H1 (cell line): Measurements from ENCODE around the gene HOXC5. TPM values are rescaled to one million over a fixed set of nuclear protein-coding genes. Genes with fewer than 3 reads are reported as not detected.
A peak's percentile ranks its signal among the peaks of the same experiment; 100 is the strongest.

Experiments used
- CTCF ChIA-PET: fragments of 300-600 bp; sonication (Branson Sonifier 250); formaldehyde crosslinking; loops from one replicate; lab custom pipeline; 2021; ENCODE audit not compliant: partially characterized antibody; lab: Charles Lee
- POLR2A ChIA-PET: fragments of 300-600 bp; sonication (Branson Sonifier 250); formaldehyde crosslinking; loops from one replicate; lab custom pipeline; 2021; ENCODE audit warnings: inconsistent platforms; ENCODE audit not compliant: partially characterized antibody; lab: Charles Lee
- DNase-seq, 2 experiments: peaks; one replicate each; pipeline versions ENCODE4 v3.0.0 to v3.0.0-alpha.2; 2010 to 2022; ENCODE audit warnings: low spot score in 2 of 2, low read depth in 1 of 2, mixed read lengths in 1 of 2
- FAIRE-seq: peaks from 2 replicates; lab custom pipeline; 2011; peaks lifted over from hg19 to GRCh38; lab: Jason Lieb, UNC
- H2AFZ ChIP-seq: 2 replicates; pipeline ENCODE4 v1.8.1; 2012; ENCODE audit warnings: low read length, inconsistent platforms
- H2AK5ac ChIP-seq: 2 replicates; pipeline ENCODE4 v1.6.1; 2013; ENCODE audit warnings: low read depth, low read length
- H2BK120ac ChIP-seq: replicated peaks from 2 replicates; pipeline ENCODE3; 2013; ENCODE audit warnings: low read depth, low read length, inconsistent platforms
- H2BK12ac ChIP-seq: 2 replicates; pipeline ENCODE4 v1.6.1; 2013; ENCODE audit warnings: low read depth, low read length
- H2BK15ac ChIP-seq: 2 replicates; pipeline ENCODE4 v1.6.1; 2013; ENCODE audit warnings: low read length
- H2BK20ac ChIP-seq: 2 replicates; pipeline ENCODE4 v1.6.1; 2013; ENCODE audit warnings: low read length
- H2BK5ac ChIP-seq: 2 replicates; pipeline ENCODE4 v1.6.1; 2013; ENCODE audit warnings: low read depth, low read length
- H3K14ac ChIP-seq: 2 replicates; pipeline ENCODE4 v1.6.1; 2013; ENCODE audit warnings: inconsistent platforms; ENCODE audit not compliant: insufficient read length
- H3K18ac ChIP-seq: 2 replicates; pipeline ENCODE4 v1.6.1; 2013; ENCODE audit warnings: low read length; ENCODE audit errors: extremely low read depth
- H3K23ac ChIP-seq: 2 replicates; pipeline ENCODE4 v1.6.1; 2013; ENCODE audit warnings: inconsistent platforms; ENCODE audit not compliant: insufficient read length
- H3K23me2 ChIP-seq: 2 replicates; pipeline ENCODE4 v1.6.1; 2013; ENCODE audit warnings: low read depth, low read length
- H3K27ac ChIP-seq: 2 replicates; pipeline ENCODE4 v1.6.1; 2011; ENCODE audit warnings: low read depth, low read length, inconsistent platforms
- H3K27me3 ChIP-seq, 4 experiments: replicated peaks in 1 of 4; 1 replicate in 1 of 4; 2 replicates in 3 of 4; pipeline versions ENCODE4 v1.6.1 to v1.8.1; 2011 to 2013; ENCODE audit warnings: low read length in 3 of 4, mild to moderate bottlenecking in 3 of 4, inconsistent platforms in 2 of 4, mixed read lengths in 2 of 4, moderate library complexity in 1 of 4; ENCODE audit not compliant: control insufficient read depth in 3 of 4, insufficient read depth in 3 of 4; ENCODE audit errors: extremely low read depth in 1 of 4
- H3K36me3 ChIP-seq, 4 experiments: 2 replicates each; pipeline versions ENCODE4 v1.6.1 to v1.8.1; 2011 to 2013; ENCODE audit warnings: mild to moderate bottlenecking in 4 of 4, low read length in 3 of 4, moderate library complexity in 2 of 4, control low read depth in 1 of 4, inconsistent platforms in 1 of 4; ENCODE audit not compliant: insufficient read depth in 4 of 4, control insufficient read depth in 2 of 4
- H3K4ac ChIP-seq: replicated peaks from 2 replicates; pipeline ENCODE3; 2013; ENCODE audit warnings: low read length, low read depth, mixed read lengths, inconsistent platforms; ENCODE audit not compliant: insufficient read length
- H3K4me1 ChIP-seq, 4 experiments: replicated peaks in 1 of 4; 1 replicate in 1 of 4; 2 replicates in 3 of 4; pipeline versions ENCODE4 v1.6.1 to v1.8.1; 2011 to 2013; ENCODE audit warnings: low read length in 3 of 4, inconsistent platforms in 2 of 4, mixed read lengths in 1 of 4; ENCODE audit not compliant: insufficient read depth in 4 of 4, control insufficient read depth in 3 of 4
- H3K4me2 ChIP-seq, 2 experiments: 2 replicates each; pipeline versions ENCODE4 v1.6.1 to v1.8.1; 2011 to 2013; ENCODE audit warnings: low read depth in 2 of 2, low read length in 2 of 2, control low read depth in 1 of 2, inconsistent platforms in 1 of 2, mild to moderate bottlenecking in 1 of 2; ENCODE audit not compliant: insufficient read depth in 1 of 2
- H3K4me3 ChIP-seq, 4 experiments: fragments of 200-600, 300-600 bp in 1 of 4; sonication (generic), shearing (Covaris generic), sonication (Bioruptor Twin) in 1 of 4; 2 replicates each; pipeline versions ENCODE4 v1.5.1 to v1.8.1; 2011 to 2016; ENCODE audit warnings: low read length in 4 of 4, low read depth in 3 of 4, control low read depth in 2 of 4, inconsistent platforms in 2 of 4, mild to moderate bottlenecking in 2 of 4, mixed read lengths in 1 of 4, moderate library complexity in 1 of 4; ENCODE audit not compliant: insufficient read depth in 2 of 4; ENCODE audit errors: extremely low read depth in 1 of 4
- H3K56ac ChIP-seq: replicated peaks from 2 replicates; pipeline ENCODE3; 2013; ENCODE audit warnings: low read depth, mild to moderate bottlenecking, mixed read lengths, low read length, inconsistent platforms; ENCODE audit not compliant: insufficient read length
- H3K79me1 ChIP-seq: 2 replicates; pipeline ENCODE4 v1.6.1; 2013; ENCODE audit warnings: low read depth, low read length, control low read depth
- H3K79me2 ChIP-seq, 2 experiments: 2 replicates each; pipeline versions ENCODE4 v1.6.1 to v1.8.1; 2012 to 2013; ENCODE audit warnings: low read length in 2 of 2, mild to moderate bottlenecking in 2 of 2, inconsistent platforms in 1 of 2; ENCODE audit not compliant: insufficient read depth in 2 of 2, control insufficient read depth in 1 of 2
- H3K9ac ChIP-seq, 4 experiments: replicated peaks in 1 of 4; 1 replicate in 1 of 4; 2 replicates in 3 of 4; pipeline versions ENCODE4 v1.6.1 to v1.8.1; 2011 to 2013; ENCODE audit warnings: low read depth in 3 of 4, low read length in 3 of 4, control low read depth in 2 of 4, mild to moderate bottlenecking in 2 of 4, moderate library complexity in 2 of 4, inconsistent platforms in 1 of 4; ENCODE audit errors: extremely low read depth in 1 of 4
- H3K9me3 ChIP-seq, 2 experiments: 2 replicates each; pipeline versions ENCODE4 v1.6.1 to v1.8.1; 2012 to 2013; ENCODE audit warnings: mild to moderate bottlenecking in 2 of 2, moderate library complexity in 2 of 2, control low read depth in 1 of 2, inconsistent platforms in 1 of 2, low read depth in 1 of 2, low read length in 1 of 2, mixed read lengths in 1 of 2; ENCODE audit not compliant: insufficient read depth in 2 of 2
- H4K20me1 ChIP-seq, 2 experiments: replicated peaks in 1 of 2; 2 replicates each; pipeline versions ENCODE3 to v1.8.1; 2011 to 2013; ENCODE audit warnings: inconsistent platforms in 2 of 2, low read length in 2 of 2, mild to moderate bottlenecking in 1 of 2; ENCODE audit not compliant: insufficient read depth in 2 of 2, control insufficient read depth in 1 of 2
- H4K5ac ChIP-seq: 2 replicates; pipeline ENCODE4 v1.6.1; 2013; ENCODE audit warnings: low read length, low read depth, mixed read lengths, inconsistent platforms; ENCODE audit not compliant: insufficient read length
- H4K8ac ChIP-seq: 2 replicates; pipeline ENCODE4 v1.8.0; 2013; ENCODE audit warnings: mild to moderate bottlenecking, moderate library complexity, low read length, inconsistent platforms; ENCODE audit not compliant: insufficient read depth; ENCODE audit errors: extremely low read depth
- H4K91ac ChIP-seq: replicated peaks from 2 replicates; pipeline ENCODE3; 2013; ENCODE audit warnings: low read length, mixed read lengths, inconsistent platforms; ENCODE audit not compliant: insufficient read length
- BCL11A ChIP-seq, 2 experiments: IDR thresholded peaks; one replicate each; pipeline ENCODE4 v1.6.1; 2011; ENCODE audit warnings: low read depth in 2 of 2, low read length in 2 of 2, mild to moderate bottlenecking in 2 of 2
- CBX5 ChIP-seq: fragments of 300-800, 300-1000 bp; sonication (generic); IDR thresholded peaks from 2 replicates; pipeline ENCODE4 v1.7.1; 2016; ENCODE audit warnings: antibody characterized with exemption, low read length, low read depth
- CBX8 ChIP-seq: fragments of 300-800, 300-1000 bp; sonication (generic); IDR thresholded peaks from 2 replicates; pipeline ENCODE4 v1.7.1; 2016; ENCODE audit warnings: low read depth, low read length, borderline replicate concordance
- EZH2 ChIP-seq: fragments of 200-600 bp; sonication (generic); IDR thresholded peaks from 2 replicates; pipeline ENCODE4 v1.7.1; 2012; ENCODE audit warnings: low read depth, mild to moderate bottlenecking, moderate library complexity, low read length, inconsistent platforms; ENCODE audit not compliant: severe bottlenecking
- RFX5 ChIP-seq: IDR thresholded peaks from 2 replicates; pipeline ENCODE4 v1.6.1; 2011; ENCODE audit warnings: low read depth, low read length, improper control_type of control experiment, borderline replicate concordance
- RNF2 ChIP-seq: fragments of 200-900, 300-1000 bp; sonication (generic); IDR thresholded peaks from 2 replicates; pipeline ENCODE4 v1.7.1; 2016; ENCODE audit warnings: borderline replicate concordance, low read depth, mild to moderate bottlenecking, antibody characterized with exemption, low read length; ENCODE audit not compliant: poor library complexity, severe bottlenecking; ENCODE audit errors: missing control alignments
- SUZ12 ChIP-seq: fragments of 200-600 bp; sonication (generic); IDR thresholded peaks from 2 replicates; pipeline ENCODE4 v1.6.1; 2012; ENCODE audit warnings: mild to moderate bottlenecking, inconsistent platforms, low read length, moderate library complexity, mixed read lengths
- WGBS, 2 experiments: shearing (Covaris generic) in 1 of 2; methylation state at CpG; one replicate each; pipeline versions ENCODE4 v1.1.6 to v1.1.7; 2013 to 2015; ENCODE audit warnings: low lambda C conversion rate in 2 of 2, mixed read lengths in 2 of 2, inconsistent platforms in 1 of 2, low coverage in 1 of 2, missing lambda C conversion rate in 1 of 2; ENCODE audit not compliant: insufficient replicate concordance in 2 of 2, insufficient coverage in 1 of 2, insufficient read length in 1 of 2; ENCODE audit errors: extremely low coverage in 1 of 2, missing lambda C conversion rate in 1 of 2; 5-methylcytosine and 5-hydroxymethylcytosine counted together
- polyA plus RNA-seq, 7 experiments: library from polyadenylated mRNA; depleted of rRNA in 3 of 7; stranded (reverse) in 5 of 7; unstranded in 2 of 7; fragments of >200 nt in 5 of 7; fragments of 200-250 nt in 2 of 7; gene quantifications; 1 replicate in 5 of 7; 2 replicates in 1 of 7; 4 replicates in 1 of 7; pipeline versions ENCODE4 v1.2.1 to v1.2.3, GENCODE V29; 2011 to 2013; ENCODE audit warnings: missing spikeins in 2 of 7, mixed read lengths in 2 of 7
- total RNA-seq: library from RNA; stranded (reverse); fragmentation: NEBNext Ultra II Directional; extraction: Animal tissue kit (Norgen Biotek cat#: 25700); gene quantifications from 2 replicates; pipeline ENCODE4 v1.2.1, GENCODE V29; 2021

Gene HOXC5
- total and polyA plus RNA-seq, 2 of the 8 experiments (the other 6 are each of a cell fraction or from before 2014, with no cell fraction given) = not detected

- no peak overlapping the region for H2BK5ac ChIP-seq
- no peaks in the 10 kb centered on the region for H3K79me1 ChIP-seq
- H3K23me2 ChIP-seq = no peaks in the 10 kb centered on the region
- H2BK12ac ChIP-seq = no peak overlapping the region
- H3K14ac ChIP-seq = no peak overlapping the region
- H4K91ac ChIP-seq = no peak overlapping the region
- no peak overlapping the region for H3K4ac ChIP-seq
- H3K9me3 ChIP-seq = no peaks in the 10 kb centered on the region; a peak in 2 of 4 replicates
- no peak overlapping the region for H2BK20ac ChIP-seq
- no peak overlapping the region for H3K27ac ChIP-seq
- H2BK15ac ChIP-seq = no peak overlapping the region
- 23% methylated on average over 8 of the region's 9 CpGs; no CpG with 5 or more reads in 1 of the 2 experiments for WGBS, 2 experiments
- H3K23ac ChIP-seq = no peak overlapping the region
- TF ChIP-seq SUZ12 = peak; percentile 91
- TF ChIP-seq CBX8 = no peak
- TF ChIP-seq EZH2 = peak; percentile 82
- TF ChIP-seq CBX5 = no peak
- no peak for TF ChIP-seq RFX5
- no peak for TF ChIP-seq BCL11A (IDR thresholded peaks at IDR 0.05; ENCODE audit: low read depth in 2 of 2, low read length in 2 of 2)
- peak; percentile 51 for TF ChIP-seq RNF2
- TF ChIP-seq, all 59 proteins: peak for 3
- H3K4me1 ChIP-seq = no peaks in the 10 kb centered on the region; a peak in 2 of 7 replicates
- CTCF ChIA-PET = interaction anchor here (0.8 to 20.0 kb wide), 10 partner anchors 8 to 169 kb away, joined by 3 to 339 read pairs (median 4); partner anchors contain the start of gene SMUG1
- no peak overlapping the region for H3K4me2 ChIP-seq
- H3K18ac ChIP-seq = no peak overlapping the region
- H4K20me1 ChIP-seq = peaks cover 9 to 20% of the 10 kb centered on the region in 2 experiments
- H3K79me2 ChIP-seq = no peaks in the 10 kb centered on the region
- no peak overlapping the region for H2AK5ac ChIP-seq
- no peak for DNase-seq
- H3K9ac ChIP-seq = no peak overlapping the region
- peaks cover 0 to 5% (median 0%) of the 10 kb centered on the region in 4 experiments; a peak in 1 of 8 replicates for H3K36me3 ChIP-seq
- FAIRE-seq = no peak
- H4K5ac ChIP-seq = no peak overlapping the region
- H4K8ac ChIP-seq = no peak overlapping the region
- H2AFZ ChIP-seq = no peak overlapping the region
- H3K4me3 ChIP-seq = no peak overlapping the region
- peaks cover 95 to 100% (median 99%) of the 10 kb centered on the region in 4 experiments for H3K27me3 ChIP-seq
- H3K56ac ChIP-seq = no peak overlapping the region
- POLR2A ChIA-PET = interaction anchor here (1.6 kb wide), 1 partner anchor 15 kb away, joined by 3 read pairs; no protein-coding TSS in a partner anchor
- no peak overlapping the region for H2BK120ac ChIP-seq
These were observed 6.1 kb downstream of the HOXC5 start for GRCh38 chr12:54038871-54039414.
